Vagina (tissue), 2 donors: ENCODE data around the gene TANGO2.

Experiments
- CTCF ChIP-seq, 3 experiments: fragments of 450-650 bp in 2 of 3; fragments of 200-600 bp in 1 of 3; sonication (generic) in 1 of 3; IDR thresholded peaks; one replicate each; pipeline ENCODE4 v1.5.1; 2017 to 2019; ENCODE audit warnings: antibody characterized with exemption in 3 of 3, mild to moderate bottlenecking in 2 of 3, moderate library complexity in 2 of 3
- POLR2A ChIP-seq, 2 donors: fragments of 450-650 bp; IDR thresholded peaks; one replicate each; pipeline ENCODE4 v1.6.1; 2017; ENCODE audit warnings: antibody characterized with exemption in 2 of 2, mild to moderate bottlenecking in 2 of 2, moderate library complexity in 2 of 2
- POLR2AphosphoS5 ChIP-seq, 2 donors: sonication (generic); formaldehyde crosslinking; IDR thresholded peaks; one replicate each; pipeline ENCODE4 v1.9.0; 2017; ENCODE audit warnings: antibody characterized with exemption in 2 of 2, mild to moderate bottlenecking in 2 of 2, low read depth in 1 of 2; ENCODE audit not compliant: insufficient read depth in 1 of 2

- TF ChIP-seq POLR2A (IDR thresholded peaks at IDR 0.05) (no peak), CTCF (IDR thresholded peaks at IDR 0.05) (no peak), POLR2AphosphoS5 (IDR thresholded peaks at IDR 0.05; ENCODE audit: insufficient read depth in 1 of 2, low read depth in 1 of 2) (no peak)
Observed at GRCh38 chr22:20056161-20056560, 35.3 kb downstream of the TANGO2 start.
